OCI-LY7 (cell line): ENCODE results near the gene FCN1. TPM values are rescaled to one million over a fixed set of nuclear protein-coding genes. Genes with fewer than 3 reads are reported as not detected.

Experiments used
- BruUV-seq: library from RNA; stranded (reverse); fragments of 400-500 nt; replicated peaks from 2 replicates; lab custom pipeline; 2021; lab: Mats Ljungman, UMichigan
- CTCF ChIA-PET: fragments of 300-600 bp; sonication (Branson Sonifier 250); formaldehyde crosslinking; loops from one replicate; lab custom pipeline; 2022; ENCODE audit warnings: antibody characterized with exemption; ENCODE audit not compliant: unreplicated experiment; lab: Charles Lee
- POLR2A ChIA-PET: fragments of 300-600 bp; sonication (Branson Sonifier 250); formaldehyde crosslinking; loops from one replicate; lab custom pipeline; 2022; ENCODE audit warnings: antibody characterized with exemption; lab: Charles Lee
- DNase-seq: peaks from one replicate; pipeline ENCODE4 v3.0.0-alpha.2; 2015; ENCODE audit warnings: low spot score
- H2AFZ ChIP-seq: fragments of 200-600 bp; sonication (generic), shearing (Covaris generic); 2 replicates; pipeline ENCODE4 v1.6.1; 2014; ENCODE audit warnings: mild to moderate bottlenecking, antibody characterized with exemption, low read length, moderate library complexity
- H3K27ac ChIP-seq: fragments of 200-600 bp; sonication (generic); 2 replicates; pipeline ENCODE4 v1.5.1; 2014; ENCODE audit warnings: mixed run types, low read depth, mild to moderate bottlenecking, moderate library complexity, low read length, inconsistent platforms; ENCODE audit not compliant: poor library complexity, severe bottlenecking
- H3K36me3 ChIP-seq: fragments of 200-600 bp; sonication (generic); 2 replicates; pipeline ENCODE4 v1.6.1; 2014; ENCODE audit warnings: mild to moderate bottlenecking, antibody characterized with exemption, low read length, moderate library complexity, mixed read lengths; ENCODE audit not compliant: insufficient read depth
- H3K4me1 ChIP-seq: fragments of 200-600 bp; sonication (generic); 2 replicates; pipeline ENCODE4 v1.5.1; 2014; ENCODE audit warnings: mild to moderate bottlenecking, low read length; ENCODE audit not compliant: insufficient read depth, poor library complexity, severe bottlenecking
- H3K4me2 ChIP-seq: fragments of 200-600 bp; sonication (generic); 2 replicates; pipeline ENCODE4 v1.6.1; 2014; ENCODE audit warnings: mild to moderate bottlenecking, low read length
- H3K4me3 ChIP-seq: fragments of 200-600 bp; sonication (generic); 2 replicates; pipeline ENCODE4 v1.5.1; 2014; ENCODE audit warnings: mild to moderate bottlenecking, low read depth, low read length; ENCODE audit not compliant: poor library complexity, severe bottlenecking
- H3K79me2 ChIP-seq: fragments of 200-600 bp; sonication (generic); 2 replicates; pipeline ENCODE4 v1.6.1; 2016; ENCODE audit warnings: low read depth, mild to moderate bottlenecking, low read length, moderate library complexity, mixed read lengths; ENCODE audit not compliant: insufficient read depth
- H3K9me2 ChIP-seq: fragments of 200-600 bp; sonication (generic); 2 replicates; pipeline ENCODE4 v1.6.1; 2016; ENCODE audit warnings: mild to moderate bottlenecking, low read length, mixed read lengths; ENCODE audit not compliant: insufficient read depth
- H3K9me3 ChIP-seq: fragments of 200-600 bp; sonication (generic); 2 replicates; pipeline ENCODE4 v1.6.1; 2014; ENCODE audit warnings: mild to moderate bottlenecking, mixed run types, low read length, mixed read lengths
- H4K20me1 ChIP-seq: fragments of 200-600 bp; sonication (generic); 2 replicates; pipeline ENCODE4 v1.6.1; 2014; ENCODE audit warnings: mild to moderate bottlenecking, antibody characterized with exemption, low read length, moderate library complexity, mixed read lengths; ENCODE audit not compliant: insufficient read depth
- CTCF ChIP-seq: fragments of 200-600 bp; sonication (generic); conservative IDR thresholded peaks from 2 replicates; pipeline ENCODE4 v1.5.1; 2014; ENCODE audit warnings: mild to moderate bottlenecking, antibody characterized with exemption, low read length, moderate library complexity, mixed read lengths
- EZH2phosphoT487 ChIP-seq: fragments of 200-600 bp; sonication (generic); IDR thresholded peaks from 2 replicates; pipeline ENCODE4 v1.6.1; 2018; ENCODE audit warnings: low read depth, borderline replicate concordance, mild to moderate bottlenecking, mixed run types, antibody characterized with exemption, low read length, moderate library complexity, mixed read lengths
- intact Hi-C: fragments of 100-400 bp; cut with micrococcal nuclease; formaldehyde crosslinking; loops from one replicate; pipeline ENCODE4 v1.10.0; 2022; ENCODE audit not compliant: unreplicated experiment
- total RNA-seq, 2 experiments: library from RNA; depleted of rRNA in 1 of 2; stranded (reverse); fragments of >200 nt in 1 of 2; shearing (Covaris generic) in 1 of 2; gene quantifications; 2 replicates each; pipeline ENCODE4 v1.2.3, GENCODE V29; 2014 to 2022

FCN1 gene
- total RNA-seq, 2 experiments from 2014 or later = 0.19 to 0.30 TPM

GRCh38 chr9:134861595-134862334, 55.9 kb downstream of the FCN1 start:
- H3K9me2 ChIP-seq = no peaks in the 10 kb centered on the region
- peaks cover 7% of the 10 kb centered on the region for H3K4me1 ChIP-seq
- no peak overlapping the region for H2AFZ ChIP-seq
- no peaks in the 10 kb centered on the region for H3K9me3 ChIP-seq
- DNase-seq = no peak
- H3K4me2 ChIP-seq = no peak overlapping the region
- no peaks in the 10 kb centered on the region for H3K79me2 ChIP-seq
- ChIA-PET CTCF (interaction anchor here (0.7 kb wide), 1 partner anchor 36 kb away, joined by 3 read pairs; no protein-coding TSS in a partner anchor), POLR2A (no interaction called here)
- H3K36me3 ChIP-seq = no peaks in the 10 kb centered on the region
- no TSS peak for BruUV-seq
- no peak overlapping the region for H3K4me3 ChIP-seq
- intact Hi-C loops = no loop called here
- H4K20me1 ChIP-seq = no peaks in the 10 kb centered on the region
- no peak overlapping the region for H3K27ac ChIP-seq
- no peak for TF ChIP-seq EZH2phosphoT487
- no peak for TF ChIP-seq CTCF

- ChIA-PET POLR2A (no interaction called here), CTCF (no interaction called here)
- intact Hi-C loops = no loop called here
- DNase-seq = no peak
- H3K4me2 ChIP-seq = no peak overlapping the region
- H3K79me2 ChIP-seq = no peaks in the 10 kb centered on the region
- no peak overlapping the region for H3K4me3 ChIP-seq
- H4K20me1 ChIP-seq = no peaks in the 10 kb centered on the region
- no peaks in the 10 kb centered on the region for H3K9me3 ChIP-seq
- no peaks in the 10 kb centered on the region for H3K36me3 ChIP-seq
- BruUV-seq = no TSS peak
- TF ChIP-seq CTCF = no peak
- TF ChIP-seq EZH2phosphoT487 = no peak
- no peak overlapping the region for H2AFZ ChIP-seq
- H3K4me1 ChIP-seq = peaks cover 7% of the 10 kb centered on the region
- no peaks in the 10 kb centered on the region for H3K9me2 ChIP-seq
- no peak overlapping the region for H3K27ac ChIP-seq
Observed at GRCh38 chr9:134860510-134860909, 57.2 kb downstream of the FCN1 start.
